ENCODE data around the gene ZRANB3. TPM values are rescaled to one million over a fixed set of nuclear protein-coding genes. Genes with fewer than 3 reads are reported as not detected.

Gene ZRANB3
- total and polyA plus RNA-seq, 2 experiments from 2014 or later = 10.5 to 16.8 TPM

DNA sequence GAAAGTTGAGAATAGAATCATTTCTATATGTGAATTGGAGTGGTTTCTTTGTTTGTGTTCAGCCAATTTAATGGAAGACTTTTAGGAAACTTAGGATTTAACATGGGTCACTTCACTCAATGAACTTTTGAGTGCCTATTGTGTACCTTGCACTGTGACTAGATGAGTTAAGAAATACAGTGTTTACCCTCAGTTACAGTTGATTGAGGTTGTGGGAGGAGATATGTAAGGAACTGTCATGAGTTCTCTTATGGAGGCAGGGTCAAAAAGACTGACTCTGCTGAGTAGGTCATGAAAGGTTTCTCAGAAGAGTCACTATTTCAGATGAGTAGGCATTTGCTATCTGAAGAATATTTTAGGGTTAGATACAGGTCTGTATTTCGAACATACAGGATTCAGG is 380.3 kb downstream of the ZRANB3 start (continued):
- no peak for TF ChIP-seq ZNF114 (CRISPR knock-in tag; IDR thresholded peaks at IDR 0.05)
- TF ChIP-seq REST (IDR thresholded peaks at IDR 0.05; ENCODE audit: unreplicated experiment) = no peak
- TF ChIP-seq POLR2AphosphoS5 (IDR thresholded peaks at IDR 0.05; ENCODE audit: low read depth) = no peak
- TF ChIP-seq, protein P1, sequence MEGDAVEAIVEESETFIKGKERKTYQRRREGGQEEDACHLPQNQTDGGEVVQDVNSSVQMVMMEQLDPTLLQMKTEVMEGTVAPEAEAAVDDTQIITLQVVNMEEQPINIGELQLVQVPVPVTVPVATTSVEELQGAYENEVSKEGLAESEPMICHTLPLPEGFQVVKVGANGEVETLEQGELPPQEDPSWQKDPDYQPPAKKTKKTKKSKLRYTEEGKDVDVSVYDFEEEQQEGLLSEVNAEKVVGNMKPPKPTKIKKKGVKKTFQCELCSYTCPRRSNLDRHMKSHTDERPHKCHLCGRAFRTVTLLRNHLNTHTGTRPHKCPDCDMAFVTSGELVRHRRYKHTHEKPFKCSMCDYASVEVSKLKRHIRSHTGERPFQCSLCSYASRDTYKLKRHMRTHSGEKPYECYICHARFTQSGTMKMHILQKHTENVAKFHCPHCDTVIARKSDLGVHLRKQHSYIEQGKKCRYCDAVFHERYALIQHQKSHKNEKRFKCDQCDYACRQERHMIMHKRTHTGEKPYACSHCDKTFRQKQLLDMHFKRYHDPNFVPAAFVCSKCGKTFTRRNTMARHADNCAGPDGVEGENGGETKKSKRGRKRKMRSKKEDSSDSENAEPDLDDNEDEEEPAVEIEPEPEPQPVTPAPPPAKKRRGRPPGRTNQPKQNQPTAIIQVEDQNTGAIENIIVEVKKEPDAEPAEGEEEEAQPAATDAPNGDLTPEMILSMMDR (conservative IDR thresholded peaks at IDR 0.05; ENCODE audit: low read depth in 2 of 2) = no peak

- Histone ChIP-seq H3K27ac (ENCODE audit: low read depth) (no peak overlapping the region), H3K36me3 (ENCODE audit: insufficient read depth) (peaks cover 9% of the 10 kb centered on the region), H3K4me1 (ENCODE audit: insufficient read depth) (no peaks in the 10 kb centered on the region), H3K79me2 (replicated peaks; ENCODE audit: insufficient read depth) (peaks cover 5% of the 10 kb centered on the region; the same call in 1 of the 2 replicates), H3K27me3 (ENCODE audit: insufficient read depth) (no peaks in the 10 kb centered on the region), H2AFZ (no peak overlapping the region), H3K4me3 (no peak overlapping the region), H4K20me1 (replicated peaks; ENCODE audit: insufficient read depth) (no peaks in the 10 kb centered on the region; the same call in 1 of the 2 replicates), H3K9me2 (ENCODE audit: insufficient read depth) (no peaks in the 10 kb centered on the region), H3F3A (replicated peaks; ENCODE audit: low read depth) (no peaks in the 10 kb centered on the region), H3K4me2 (no peak overlapping the region)
- TF ChIP-seq ZNF462 (CRISPR knock-in tag; IDR thresholded peaks at IDR 0.05) = no peak
- Mint-ChIP-seq H3K4me1 (no peaks in the 10 kb centered on the region), H3K36me3 (ENCODE audit: low read depth) (peaks cover 28% of the 10 kb centered on the region), H3K27me3 (ENCODE audit: insufficient read depth, low read depth, poor library complexity) (peaks cover under 1% of the 10 kb centered on the region), H3K27ac (no peak overlapping the region), H3K9me3 (peaks cover 5% of the 10 kb centered on the region), H3K4me3 (no peak overlapping the region)
- no peak for ATAC-seq
- no peak for DNase-seq (ENCODE audit: low spot score)
Measured at GRCh38 chr2:135149251-135149650, 381.8 kb downstream of the ZRANB3 start.

Data from GM23338 (cell line).